ENCODE measurements around the gene RALY. TPM values are rescaled to one million over a fixed set of nuclear protein-coding genes. Genes with fewer than 3 reads are reported as not detected.

The RALY gene
- total RNA-seq, 2 experiments from 2014 or later = 110 to 113 TPM

Small RNAs within 50 kb of the gene (microRNA-seq; reads per million reads assigned to microRNA genes)
- gene MIR4755 (ENCODE audit: borderline microRNAs expressed) = not detected

Other genes starting within 250 kb of the RALY start
- 10 to 100 TPM; 55.5 to 56.1 TPM for gene CHMP4B, start 182.6 kb upstream of the RALY start, total RNA-seq
- gene EIF2S2, start 118.3 kb downstream of the RALY start, total RNA-seq = 10 to 100 TPM; 19.4 to 19.6 TPM
- not detected for gene ASIP, start 247.5 kb downstream of the RALY start, total RNA-seq